Adrenal gland (tissue), 12 donors: ENCODE measurements around the gene OR56A1. TPM values are rescaled to one million over a fixed set of nuclear protein-coding genes. Genes with fewer than 3 reads are reported as not detected.

ENCODE experiments used
- DNase-seq, 7 donors: peaks; one replicate each; pipeline ENCODE4 v3.0.0-alpha.2; 2019 to 2020
- H3K27ac ChIP-seq, 5 donors: fragments of 200-600 bp; sonication (generic) in 4 of 5; 1 replicate in 3 of 5; 2 replicates in 2 of 5; pipeline versions ENCODE4 v1.5.1 to v1.8.0; 2016 to 2020; ENCODE audit warnings: mild to moderate bottlenecking in 1 of 5
- H3K27me3 ChIP-seq: fragments of 200-600 bp; 2 replicates; pipeline ENCODE4 v1.8.0; 2021
- H3K36me3 ChIP-seq, 2 donors: fragments of 200-600 bp; replicated peaks in 1 of 2; 1 replicate in 1 of 2; 2 replicates in 1 of 2; pipeline versions ENCODE4 v1.5.1 to v1.8.0; 2018 to 2022
- H3K4me1 ChIP-seq, 2 donors: fragments of 200-600 bp; replicated peaks in 1 of 2; 1 replicate in 1 of 2; 2 replicates in 1 of 2; pipeline versions ENCODE4 v1.5.1 to v1.8.0; 2018 to 2021
- H3K4me3 ChIP-seq, 4 donors: fragments of 200-600 bp; sonication (generic) in 3 of 4; one replicate each; pipeline ENCODE4 v1.5.1; 2016 to 2018
- H3K9me3 ChIP-seq, 3 donors: fragments of 200-600 bp; sonication (generic) in 1 of 3; replicated peaks in 1 of 3; 1 replicate in 2 of 3; 2 replicates in 1 of 3; pipeline versions ENCODE4 v1.5.1 to v1.8.0; 2016 to 2021
- POLR2A ChIP-seq, 2 donors: fragments of 450-650 bp; IDR thresholded peaks; one replicate each; pipeline ENCODE4 v1.6.1; 2017; ENCODE audit warnings: antibody characterized with exemption in 2 of 2, mild to moderate bottlenecking in 2 of 2, moderate library complexity in 1 of 2
- WGBS, 4 donors: extraction: QIAGEN DNeasy Blood & Tissue Kit in 2 of 4; methylation state at CpG; one replicate each; pipeline versions ENCODE4 v1.1.5 to v1.1.7; 2013 to 2017; 5-methylcytosine and 5-hydroxymethylcytosine counted together
- intact Hi-C, 2 donors: fragments of 100-400 bp; cut with DNase I; formaldehyde crosslinking; loops; one replicate each; pipeline versions ENCODE4 v1.14.1 to v1.15.0; 2022 to 2023
- polyA plus RNA-seq, 3 donors: library from polyadenylated mRNA; stranded (reverse); fragments of 200-250 nt in 2 of 3; fragments of 350-450 nt in 1 of 3; fragmentation: Illumina TruSeq in 1 of 3; extraction: RNeasy Lipid Tissue Mini Kit (QIAGEN cat#74804) in 1 of 3; gene quantifications; one replicate each; pipeline ENCODE4 v1.2.3, GENCODE V29; 2013 to 2014
- small RNA-seq, 2 donors: library from RNA; depleted of rRNA; stranded (forward); fragments of <200 nt; gene quantifications; one replicate each; pipeline ENCODE3, GENCODE V24; 2016
- total RNA-seq, 9 donors: library from RNA; depleted of rRNA in 4 of 9; stranded (reverse); fragments of >200 nt in 4 of 9; fragments of 120-200 nt in 1 of 9; fragmentation: NEBNext Ultra II Directional in 1 of 9; extraction: Animal tissue kit (Norgen Biotek cat#: 25700) in 1 of 9; gene quantifications; one replicate each; pipeline versions ENCODE4 v1.1.0 to v1.2.4, GENCODE V29; 2013 to 2023
- TF ChIP-seq, protein P1 (sequence below), 6 experiments: fragments of 450-650 bp in 4 of 6; fragments of 200-600 bp in 2 of 6; sonication (generic) in 1 of 6; IDR thresholded peaks; 1 replicate in 5 of 6; 2 replicates in 1 of 6; pipeline versions ENCODE4 v1.5.1 to v1.8.0; 2016 to 2021; ENCODE audit warnings: antibody characterized with exemption in 6 of 6, mild to moderate bottlenecking in 2 of 6, moderate library complexity in 1 of 6
- donor health status: healthy with polysubstance abuse.
- donor health status: Bipolar disorder and iron deficiency.
- donor health status: DM: yes; HTN: yes; CAD: no.
- donor health status: DM: no; HTN: no; CAD: no.
- donor health status: DM: no; HTN: no; CAD: no.
- donor health status: DM: yes; HTN: yes; CAD: no.

OR56A1 gene
- total and polyA plus RNA-seq, 12 donors, result 0.06 TPM; not detected in 11

DNA sequence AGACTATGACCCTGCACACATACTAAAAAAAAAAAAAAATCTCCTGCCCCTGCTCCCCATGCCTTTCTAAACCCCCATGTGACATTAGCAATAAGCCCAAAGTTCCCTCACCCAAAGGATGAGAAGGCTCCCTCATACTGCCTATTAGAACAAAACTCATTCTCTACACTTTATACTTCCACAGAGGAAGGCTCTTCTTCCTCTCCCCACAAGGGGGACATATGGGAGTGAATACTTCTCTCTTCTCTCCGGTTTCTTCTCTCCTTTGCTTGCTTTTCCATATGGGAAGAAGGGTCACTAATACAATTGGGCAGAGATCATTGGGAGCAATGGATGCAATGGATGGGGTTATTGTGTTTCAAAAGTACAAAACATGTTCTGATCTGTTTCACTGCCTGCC is 47.1 kb downstream of the OR56A1 start:
- TF ChIP-seq, protein P1, sequence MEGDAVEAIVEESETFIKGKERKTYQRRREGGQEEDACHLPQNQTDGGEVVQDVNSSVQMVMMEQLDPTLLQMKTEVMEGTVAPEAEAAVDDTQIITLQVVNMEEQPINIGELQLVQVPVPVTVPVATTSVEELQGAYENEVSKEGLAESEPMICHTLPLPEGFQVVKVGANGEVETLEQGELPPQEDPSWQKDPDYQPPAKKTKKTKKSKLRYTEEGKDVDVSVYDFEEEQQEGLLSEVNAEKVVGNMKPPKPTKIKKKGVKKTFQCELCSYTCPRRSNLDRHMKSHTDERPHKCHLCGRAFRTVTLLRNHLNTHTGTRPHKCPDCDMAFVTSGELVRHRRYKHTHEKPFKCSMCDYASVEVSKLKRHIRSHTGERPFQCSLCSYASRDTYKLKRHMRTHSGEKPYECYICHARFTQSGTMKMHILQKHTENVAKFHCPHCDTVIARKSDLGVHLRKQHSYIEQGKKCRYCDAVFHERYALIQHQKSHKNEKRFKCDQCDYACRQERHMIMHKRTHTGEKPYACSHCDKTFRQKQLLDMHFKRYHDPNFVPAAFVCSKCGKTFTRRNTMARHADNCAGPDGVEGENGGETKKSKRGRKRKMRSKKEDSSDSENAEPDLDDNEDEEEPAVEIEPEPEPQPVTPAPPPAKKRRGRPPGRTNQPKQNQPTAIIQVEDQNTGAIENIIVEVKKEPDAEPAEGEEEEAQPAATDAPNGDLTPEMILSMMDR (IDR thresholded peaks at IDR 0.05), result no peak
- TF ChIP-seq POLR2A (IDR thresholded peaks at IDR 0.05), result no peak
- H3K9me3 ChIP-seq, result no peaks in the 10 kb centered on the region
- H3K27me3 ChIP-seq, result no peaks in the 10 kb centered on the region
- H3K4me1 ChIP-seq, result no peaks in the 10 kb centered on the region
- intact Hi-C loops, result no loop called here
- WGBS, 4 donors, result 29 to 57% (median 47%) methylated on average over 1 of the region's 1 CpG
- H3K27ac ChIP-seq, result no peak overlapping the region
- no peak for DNase-seq
- H3K36me3 ChIP-seq, result no peaks in the 10 kb centered on the region
- H3K4me3 ChIP-seq, result no peak overlapping the region

DNA sequence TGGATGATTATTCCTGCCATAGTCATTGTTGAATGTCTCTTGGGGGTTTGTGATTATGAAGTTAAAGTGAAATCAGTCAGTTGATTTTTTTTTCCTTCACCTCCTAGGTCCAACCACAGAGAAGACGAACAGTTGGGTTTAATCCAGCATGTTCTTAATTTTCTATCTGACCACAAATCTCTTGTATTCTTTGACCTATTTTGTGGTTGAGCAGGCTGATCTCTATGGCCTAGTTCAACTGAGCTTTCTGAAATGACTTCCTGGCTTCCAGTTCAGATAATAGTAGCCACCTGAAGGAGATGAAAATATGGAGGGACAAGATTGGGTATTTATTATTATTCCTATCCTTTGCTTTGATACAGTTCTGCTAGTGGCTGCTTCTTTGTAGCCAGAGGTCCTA is 57.0 kb downstream of the OR56A1 start:
- H3K9me3 ChIP-seq, result no peaks in the 10 kb centered on the region
- H3K27me3 ChIP-seq, result no peaks in the 10 kb centered on the region
- TF ChIP-seq POLR2A (IDR thresholded peaks at IDR 0.05), result no peak
- TF ChIP-seq, protein P1 (IDR thresholded peaks at IDR 0.05), result no peak
- WGBS, 4 donors, result 52 to 71% (median 62%) methylated on average over 1 of the region's 1 CpG
- H3K4me1 ChIP-seq, result no peaks in the 10 kb centered on the region
- no peak overlapping the region for H3K27ac ChIP-seq
- no peak overlapping the region for H3K4me3 ChIP-seq
- no peaks in the 10 kb centered on the region for H3K36me3 ChIP-seq
- DNase-seq, result no peak
- intact Hi-C loops, result no loop called here

Small RNA genes lying within 50 kb of the gene (small RNA-seq; reads per million reads assigned to genes)
- gene RNA5SP329, result 0 to 0.17 reads per million in 2 donors

Other genes starting within 250 kb of the OR56A1 start
- under 1 TPM in 1 of 9 donors, not detected in 8; 0.11 TPM for gene OR52N5, start 247.4 kb downstream of the OR56A1 start, total RNA-seq
- gene OR52N5, start 247.4 kb downstream of the OR56A1 start, polyA plus RNA-seq, result not detected
- gene OR52N1, start 239.5 kb downstream of the OR56A1 start, total RNA-seq, result not detected
- gene OR52N1, start 239.5 kb downstream of the OR56A1 start, polyA plus RNA-seq, result not detected
- not detected for gene OR52N2, start 221.8 kb downstream of the OR56A1 start, total RNA-seq
- gene OR52N2, start 221.8 kb downstream of the OR56A1 start, polyA plus RNA-seq, result not detected
- under 1 TPM in 1 of 9 donors, not detected in 8; 0.11 TPM for gene OR52E6, start 188.9 kb downstream of the OR56A1 start, total RNA-seq
- not detected for gene OR52E6, start 188.9 kb downstream of the OR56A1 start, polyA plus RNA-seq
- gene OR52E8, start 173.1 kb downstream of the OR56A1 start, total RNA-seq, result not detected
- gene OR52E8, start 173.1 kb downstream of the OR56A1 start, polyA plus RNA-seq, result not detected
- gene OR52E4, start 150.1 kb downstream of the OR56A1 start, total RNA-seq, result not detected
- not detected for gene OR52E4, start 150.1 kb downstream of the OR56A1 start, polyA plus RNA-seq
- gene OR52E5, start 137.6 kb downstream of the OR56A1 start, total RNA-seq, result not detected
- gene OR52E5, start 137.6 kb downstream of the OR56A1 start, polyA plus RNA-seq, result not detected
- gene OR56A3, start 88.5 kb downstream of the OR56A1 start, total RNA-seq, result not detected
- gene OR56A3, start 88.5 kb downstream of the OR56A1 start, polyA plus RNA-seq, result not detected
- gene OR56A5, start 62.3 kb downstream of the OR56A1 start, total RNA-seq, result not detected
- not detected for gene OR56A5, start 62.3 kb downstream of the OR56A1 start, polyA plus RNA-seq
- under 1 TPM in 1 of 9 donors, not detected in 8; 0.61 TPM for gene OR52L1, start 43.8 kb downstream of the OR56A1 start, total RNA-seq
- not detected for gene OR52L1, start 43.8 kb downstream of the OR56A1 start, polyA plus RNA-seq
- gene OR56A4, start 23.8 kb downstream of the OR56A1 start, total RNA-seq, result under 1 TPM in 1 of 9 donors, not detected in 8; under 0.01 TPM
- gene OR56A4, start 23.8 kb downstream of the OR56A1 start, polyA plus RNA-seq, result not detected
- gene OR56B4, start 76.9 kb upstream of the OR56A1 start, total RNA-seq, result not detected
- not detected for gene OR56B4, start 76.9 kb upstream of the OR56A1 start, polyA plus RNA-seq
- under 1 TPM in 1 of 9 donors, not detected in 8; 0.11 TPM for gene OR52B2, start 139.6 kb upstream of the OR56A1 start, total RNA-seq
- not detected for gene OR52B2, start 139.6 kb upstream of the OR56A1 start, polyA plus RNA-seq
- gene OR52W1, start 168.5 kb upstream of the OR56A1 start, total RNA-seq, result not detected
- gene OR52W1, start 168.5 kb upstream of the OR56A1 start, polyA plus RNA-seq, result not detected
- not detected for gene C11orf42, start 174.8 kb upstream of the OR56A1 start, total RNA-seq
- gene C11orf42, start 174.8 kb upstream of the OR56A1 start, polyA plus RNA-seq, result not detected
- gene FHIP1B, start 203.9 kb upstream of the OR56A1 start, total RNA-seq, result 10 to 100 TPM; 15.6 to 51.5 (median 34.3) TPM
- gene FHIP1B, start 203.9 kb upstream of the OR56A1 start, polyA plus RNA-seq, result 10 to 100 TPM; 12.5 to 91.2 (median 69.7) TPM
- 1 to 10 TPM in 1 of 9 donors, under 1 TPM in 4, not detected in 4; 0.06 to 1.5 (median 0.39) TPM for gene CNGA4, start 208.3 kb upstream of the OR56A1 start, total RNA-seq
- gene CNGA4, start 208.3 kb upstream of the OR56A1 start, polyA plus RNA-seq, result under 1 TPM; 0.11 to 0.32 (median 0.20) TPM
- gene CCKBR, start 229.1 kb upstream of the OR56A1 start, total RNA-seq, result under 1 TPM in 4 of 9 donors, not detected in 5; 0.11 to 0.72 (median 0.59) TPM
- under 1 TPM; 0.07 to 0.22 (median 0.08) TPM for gene CCKBR, start 229.1 kb upstream of the OR56A1 start, polyA plus RNA-seq